Kidney (tissue), 14 donors: ENCODE results near the gene TSPOAP1. TPM values are rescaled to one million over a fixed set of nuclear protein-coding genes. Genes with fewer than 3 reads are reported as not detected.

Experiments
- DNase-seq, 5 donors: peaks; one replicate each; pipeline ENCODE4 v3.0.0-alpha.2; 2013 to 2020
- FAIRE-seq: peaks from 2 replicates; lab custom pipeline; 2012; peaks lifted over from hg19 to GRCh38; lab: Jason Lieb, UNC
- H3K27ac ChIP-seq, 2 donors: one replicate each; pipeline ENCODE4 v1.7.0; 2013; ENCODE audit warnings: low read depth in 2 of 2, low read length in 2 of 2, inconsistent platforms in 1 of 2
- H3K27me3 ChIP-seq: one replicate; pipeline ENCODE4 v1.7.1; 2013; ENCODE audit warnings: low read length, inconsistent platforms; ENCODE audit not compliant: control insufficient read depth, insufficient read depth
- H3K36me3 ChIP-seq, 3 donors: one replicate each; pipeline versions ENCODE4 v1.7.0 to v1.7.1; 2013; ENCODE audit warnings: low read length in 3 of 3, control low read depth in 1 of 3, inconsistent platforms in 1 of 3; ENCODE audit not compliant: insufficient read depth in 3 of 3, control insufficient read depth in 2 of 3
- H3K4me1 ChIP-seq, 3 donors: one replicate each; pipeline versions ENCODE4 v1.7.0 to v1.7.1; 2013; ENCODE audit warnings: low read length in 3 of 3, inconsistent platforms in 1 of 3, low read depth in 1 of 3; ENCODE audit not compliant: control insufficient read depth in 2 of 3, insufficient read depth in 2 of 3
- H3K4me3 ChIP-seq, 3 donors: one replicate each; pipeline versions ENCODE4 v1.7.0 to v1.8.1; 2013; ENCODE audit warnings: low read length in 3 of 3, control low read depth in 1 of 3, inconsistent platforms in 1 of 3
- H3K9ac ChIP-seq, 3 donors: one replicate each; pipeline versions ENCODE4 v1.7.0 to v1.7.1; 2013; ENCODE audit warnings: low read length in 3 of 3, control low read depth in 1 of 3, inconsistent platforms in 1 of 3
- H3K9me3 ChIP-seq, 3 donors: one replicate each; pipeline versions ENCODE4 v1.7.0 to v1.7.1; 2013; ENCODE audit warnings: low read length in 3 of 3, control low read depth in 1 of 3, inconsistent platforms in 1 of 3; ENCODE audit not compliant: control insufficient read depth in 2 of 3, insufficient read depth in 1 of 3
- intact Hi-C: fragments of 100-400 bp; cut with DNase I; formaldehyde crosslinking; loops from one replicate; pipeline ENCODE4 v1.11.1; 2022
- polyA plus RNA-seq: library from polyadenylated mRNA; stranded (reverse); fragments of 350-450 nt; fragmentation: Illumina TruSeq; extraction: RNeasy Lipid Tissue Mini Kit (QIAGEN cat#74804); gene quantifications from one replicate; pipeline ENCODE4 v1.2.3, GENCODE V29; 2014; ENCODE audit warnings: low read depth, low replicate concordance; ENCODE audit not compliant: insufficient read depth
- total RNA-seq: library from RNA; stranded (reverse); fragmentation: NEBNext Ultra II Directional; extraction: Animal tissue kit (Norgen Biotek cat#: 25700); gene quantifications from one replicate; pipeline ENCODE4 v1.2.1, GENCODE V29; 2021
- TF ChIP-seq, protein P1 (sequence below): IDR thresholded peaks from 3 replicates; pipeline ENCODE4 v1.5.1; 2012; ENCODE audit warnings: mild to moderate bottlenecking, moderate library complexity, borderline replicate concordance; ENCODE audit not compliant: insufficient read depth; ENCODE audit errors: extremely low read depth
- donor health status: control.
- donor health status: control.
- donor health status: control.
- donor health status: control.
- donor health status: control.
- donor health status: DM: yes; HTN: yes; CAD: no.
- donor health status: Normal renal cell carcinoma (clear cell type).

Gene TSPOAP1
- total and polyA plus RNA-seq, 2 donors from 2014 or later = 12.5 to 30.6 TPM

- intact Hi-C loops = no loop called here
Measured at GRCh38 chr17:58362368-58363014, 33.9 kb upstream of the TSPOAP1 start.

DNA sequence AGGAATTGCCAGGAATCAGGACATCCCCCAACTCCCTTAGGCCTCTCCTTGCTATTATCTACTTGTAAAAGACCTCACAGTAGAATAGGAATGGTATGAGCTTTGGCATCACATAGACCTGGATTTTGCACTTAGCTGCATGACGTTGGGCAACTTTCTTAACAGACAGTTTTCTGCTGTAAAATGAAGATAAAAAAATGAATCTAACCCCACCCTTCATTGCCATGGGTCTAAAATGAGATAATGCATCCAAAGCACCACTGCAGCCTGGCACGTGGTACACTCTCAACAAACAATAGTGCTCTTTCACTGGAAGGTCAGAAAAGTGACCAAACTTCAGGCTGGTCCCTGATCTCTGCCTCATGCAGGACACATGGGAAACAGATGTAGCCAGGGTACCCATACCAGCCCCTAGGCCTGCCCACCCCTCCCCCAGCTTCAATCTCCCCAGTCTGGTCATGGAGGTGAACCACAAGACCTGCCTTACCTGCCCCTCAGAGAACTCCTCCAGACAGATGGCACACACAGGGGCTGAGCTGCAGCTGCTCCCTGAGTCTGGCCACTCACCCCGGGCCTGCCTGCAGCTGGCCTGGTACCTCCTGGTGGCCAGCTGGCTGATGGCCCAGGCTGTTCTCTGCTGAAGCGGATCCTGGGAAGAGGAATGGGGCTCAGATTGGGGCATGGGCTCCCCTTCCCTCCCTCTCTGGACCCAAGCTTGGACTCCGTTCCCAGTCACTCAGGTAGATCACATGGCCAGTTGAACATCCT is 31.9 kb upstream of the TSPOAP1 start:
- H3K4me3 ChIP-seq = no peak overlapping the region
- TF ChIP-seq, protein P1, sequence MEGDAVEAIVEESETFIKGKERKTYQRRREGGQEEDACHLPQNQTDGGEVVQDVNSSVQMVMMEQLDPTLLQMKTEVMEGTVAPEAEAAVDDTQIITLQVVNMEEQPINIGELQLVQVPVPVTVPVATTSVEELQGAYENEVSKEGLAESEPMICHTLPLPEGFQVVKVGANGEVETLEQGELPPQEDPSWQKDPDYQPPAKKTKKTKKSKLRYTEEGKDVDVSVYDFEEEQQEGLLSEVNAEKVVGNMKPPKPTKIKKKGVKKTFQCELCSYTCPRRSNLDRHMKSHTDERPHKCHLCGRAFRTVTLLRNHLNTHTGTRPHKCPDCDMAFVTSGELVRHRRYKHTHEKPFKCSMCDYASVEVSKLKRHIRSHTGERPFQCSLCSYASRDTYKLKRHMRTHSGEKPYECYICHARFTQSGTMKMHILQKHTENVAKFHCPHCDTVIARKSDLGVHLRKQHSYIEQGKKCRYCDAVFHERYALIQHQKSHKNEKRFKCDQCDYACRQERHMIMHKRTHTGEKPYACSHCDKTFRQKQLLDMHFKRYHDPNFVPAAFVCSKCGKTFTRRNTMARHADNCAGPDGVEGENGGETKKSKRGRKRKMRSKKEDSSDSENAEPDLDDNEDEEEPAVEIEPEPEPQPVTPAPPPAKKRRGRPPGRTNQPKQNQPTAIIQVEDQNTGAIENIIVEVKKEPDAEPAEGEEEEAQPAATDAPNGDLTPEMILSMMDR = no peak
- no peak overlapping the region for H3K9ac ChIP-seq
- no peak for DNase-seq
- peaks cover 0 to 2% (median 0%) of the 10 kb centered on the region in 3 donors for H3K4me1 ChIP-seq
- intact Hi-C loops = no loop called here
- H3K36me3 ChIP-seq = peaks cover 0 to 16% (median 2%) of the 10 kb centered on the region in 3 donors
- no peak overlapping the region for H3K27ac ChIP-seq
- FAIRE-seq = no peak
- H3K27me3 ChIP-seq = no peaks in the 10 kb centered on the region
- no peaks in the 10 kb centered on the region for H3K9me3 ChIP-seq

More at GRCh38 chr17:58362368-58363014, 33.9 kb upstream of the TSPOAP1 start:
- Histone ChIP-seq H3K9ac (no peak overlapping the region), H3K36me3 (peaks cover 0 to 11% (median 0%) of the 10 kb centered on the region in 3 donors), H3K4me1 (peaks cover 0 to 2% (median 0%) of the 10 kb centered on the region in 3 donors), H3K27ac (no peak overlapping the region), H3K9me3 (no peaks in the 10 kb centered on the region), H3K4me3 (no peak overlapping the region), H3K27me3 (no peaks in the 10 kb centered on the region)
- DNase-seq (no peak), FAIRE-seq (no peak)
- TF ChIP-seq, protein P1 = no peak

- FAIRE-seq = no peak
Measured at GRCh38 chr17:58358408-58359172, 30.0 kb upstream of the TSPOAP1 start.

More at GRCh38 chr17:58358408-58359172, 30.0 kb upstream of the TSPOAP1 start:
- Histone ChIP-seq H3K27me3 (no peaks in the 10 kb centered on the region), H3K9ac (no peak overlapping the region), H3K36me3 (peaks cover 0 to 16% (median 2%) of the 10 kb centered on the region in 3 donors), H3K27ac (no peak overlapping the region), H3K4me3 (no peak overlapping the region), H3K9me3 (no peaks in the 10 kb centered on the region), H3K4me1 (no peaks in the 10 kb centered on the region)
- intact Hi-C loops = no loop called here
- TF ChIP-seq, protein P1 = no peak
- DNase-seq = no peak
